NCI-H2081 treated with DMSO at 0.1 percent for 48 hours (cell line): Measurements from ENCODE around the gene ANKRD65.

Source experiments
- DNase-seq: peaks from one replicate; lab custom pipeline; 2025; lab: John Stamatoyannopoulos, UW

ANKRD65 gene

DNA sequence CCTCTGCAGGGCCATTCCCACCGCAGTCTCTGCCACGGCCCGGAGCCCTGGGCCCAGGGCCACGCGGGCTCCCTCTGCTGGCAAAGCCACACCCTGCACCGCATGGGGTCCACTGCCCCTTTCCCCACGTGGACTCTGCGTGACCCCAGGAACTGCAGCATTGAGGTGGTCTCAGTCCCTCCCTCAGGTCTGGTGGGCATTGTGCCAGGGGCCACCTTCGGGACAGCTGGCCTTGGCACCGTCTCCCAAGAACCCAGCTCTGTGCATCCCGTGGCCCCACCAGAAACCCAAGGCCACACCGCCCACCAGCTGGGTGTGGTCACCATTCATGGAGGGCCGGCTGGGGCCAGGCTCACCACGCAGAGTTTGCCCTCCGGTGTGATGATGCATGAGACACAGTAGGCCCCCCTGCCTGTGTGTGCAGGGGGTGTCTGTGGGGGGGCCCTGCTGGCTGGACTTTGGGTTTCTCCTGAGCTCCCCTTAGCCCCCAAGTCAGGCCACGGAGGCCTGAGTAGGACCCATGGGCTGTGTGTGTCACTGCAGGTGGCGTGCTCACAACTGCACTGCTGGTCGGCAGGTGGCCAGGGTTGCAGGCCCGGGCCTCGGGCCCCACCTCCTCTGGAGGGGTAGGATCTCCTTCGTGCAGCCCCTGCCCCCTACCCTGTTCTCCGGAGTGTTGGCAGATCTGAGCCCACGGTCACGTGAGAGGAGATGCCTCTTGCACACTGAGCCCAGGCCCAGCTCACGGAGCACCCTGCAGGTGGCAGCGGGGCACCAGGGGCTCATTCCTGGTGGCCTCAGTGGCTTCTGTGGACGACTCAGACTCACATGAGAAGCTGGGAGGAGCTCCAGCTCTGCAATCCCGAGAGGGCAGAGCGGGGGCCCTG lies 20.2 kb upstream of the ANKRD65 start:
- DNase-seq = no peak

DNA sequence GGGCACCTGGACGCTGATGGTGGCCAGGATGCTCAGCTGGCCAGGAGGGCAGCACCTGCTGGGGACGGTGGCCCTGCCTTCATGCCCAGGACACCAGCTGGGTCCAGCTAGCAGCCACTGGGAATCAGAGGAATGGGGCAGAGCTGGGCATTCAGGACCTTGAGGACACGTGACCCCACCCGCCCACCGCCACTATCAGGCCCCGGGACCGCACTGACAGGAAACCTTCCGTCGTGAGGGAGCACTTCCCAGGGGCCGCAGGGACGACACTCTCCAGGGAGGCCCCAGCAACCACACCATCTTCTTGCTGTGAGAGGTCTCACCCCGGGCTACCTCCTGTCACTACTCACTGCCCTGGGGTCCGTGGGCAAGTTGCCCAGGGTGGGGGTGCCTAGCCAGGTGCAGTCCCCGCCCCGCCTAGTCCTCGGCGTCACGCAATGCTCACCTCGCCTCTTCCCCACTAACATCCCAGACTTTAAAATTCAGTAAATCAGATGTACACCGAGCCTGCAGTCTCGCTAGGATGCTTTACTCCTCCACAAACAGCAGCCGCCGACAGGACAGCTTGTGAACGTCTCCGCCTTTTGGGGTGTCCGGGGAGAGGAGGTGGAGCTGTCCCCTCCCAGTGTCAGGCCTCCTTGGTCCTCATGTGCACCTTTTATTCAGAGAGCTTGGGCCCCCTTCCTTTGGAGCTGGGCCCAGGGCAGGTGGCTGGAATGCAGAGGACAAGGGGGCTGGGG lies 19.4 kb upstream of the ANKRD65 start:
- no peak for DNase-seq

DNA sequence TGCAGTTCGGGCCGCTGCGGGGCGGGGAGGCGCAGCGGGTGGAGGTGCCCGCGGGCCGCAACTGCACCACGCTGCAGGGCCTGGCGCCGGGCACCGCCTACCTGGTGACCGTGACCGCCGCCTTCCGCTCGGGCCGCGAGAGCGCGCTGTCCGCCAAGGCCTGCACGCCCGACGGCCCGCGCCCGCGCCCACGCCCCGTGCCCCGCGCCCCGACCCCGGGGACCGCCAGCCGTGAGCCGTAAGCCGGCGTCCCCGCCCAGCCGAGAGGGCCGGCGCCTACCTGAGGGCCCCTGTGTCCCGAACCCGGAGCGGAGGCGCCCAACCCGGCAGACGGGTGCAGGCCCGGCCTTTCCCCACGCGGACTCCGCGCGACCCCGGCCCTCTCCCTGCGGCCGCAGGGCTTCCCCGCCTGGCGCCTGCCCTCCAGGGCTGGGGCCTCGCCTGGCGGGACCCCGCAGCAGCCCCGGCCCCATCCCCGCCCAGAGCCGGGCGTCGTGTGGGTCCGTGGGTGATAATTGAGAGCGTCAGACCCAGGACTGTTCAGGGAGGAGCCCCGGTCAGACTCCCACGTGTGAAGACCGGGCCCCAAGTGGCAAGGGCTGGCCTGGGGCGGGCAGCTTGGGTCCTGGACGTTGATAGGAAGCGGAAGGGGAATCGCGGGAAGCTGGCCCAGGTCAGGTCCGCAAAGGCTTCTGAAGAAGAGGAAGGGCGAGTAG lies 18.6 kb upstream of the ANKRD65 start:
- DNase-seq = no peak

DNA sequence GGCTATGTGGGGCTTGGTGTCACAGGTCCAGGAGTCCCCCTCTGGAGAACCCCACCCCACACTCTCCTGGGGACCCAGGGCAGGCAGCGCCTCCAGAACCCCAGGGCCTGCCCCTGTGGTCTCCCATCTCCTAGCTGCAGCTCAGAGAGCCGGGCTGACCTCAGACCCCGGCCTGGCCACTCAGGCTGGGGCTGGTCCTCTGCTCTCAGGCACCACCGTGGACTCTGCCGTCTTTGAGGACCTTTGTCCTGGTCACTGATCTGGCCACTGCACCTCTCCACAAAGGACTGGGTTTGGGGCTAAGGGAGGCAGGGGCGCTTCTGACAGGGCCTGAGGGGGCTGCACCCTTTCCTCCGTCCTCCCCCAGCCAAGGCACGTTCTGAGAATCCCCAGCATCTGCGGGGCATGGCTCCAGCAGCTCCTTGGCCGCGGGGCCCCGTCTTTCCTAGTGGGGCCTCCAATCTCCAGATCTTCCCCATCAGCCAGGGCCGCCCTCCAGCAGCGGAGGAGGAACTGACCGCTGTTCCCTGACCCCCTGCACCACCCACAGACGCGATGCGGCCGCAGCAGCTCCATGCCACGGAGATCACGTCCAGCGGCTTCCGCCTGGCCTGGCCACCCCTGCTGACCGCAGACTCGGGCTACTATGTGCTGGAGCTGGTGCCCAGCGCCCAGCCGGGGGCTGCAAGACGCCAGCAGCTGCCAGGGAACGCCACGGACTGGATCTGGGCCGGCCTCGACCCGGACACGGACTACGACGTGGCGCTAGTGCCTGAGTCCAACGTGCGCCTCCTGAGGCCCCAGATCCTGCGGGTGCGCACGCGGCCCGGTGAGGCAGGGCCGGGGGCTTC lies 17.7 kb upstream of the ANKRD65 start:
- no peak for DNase-seq

DNA sequence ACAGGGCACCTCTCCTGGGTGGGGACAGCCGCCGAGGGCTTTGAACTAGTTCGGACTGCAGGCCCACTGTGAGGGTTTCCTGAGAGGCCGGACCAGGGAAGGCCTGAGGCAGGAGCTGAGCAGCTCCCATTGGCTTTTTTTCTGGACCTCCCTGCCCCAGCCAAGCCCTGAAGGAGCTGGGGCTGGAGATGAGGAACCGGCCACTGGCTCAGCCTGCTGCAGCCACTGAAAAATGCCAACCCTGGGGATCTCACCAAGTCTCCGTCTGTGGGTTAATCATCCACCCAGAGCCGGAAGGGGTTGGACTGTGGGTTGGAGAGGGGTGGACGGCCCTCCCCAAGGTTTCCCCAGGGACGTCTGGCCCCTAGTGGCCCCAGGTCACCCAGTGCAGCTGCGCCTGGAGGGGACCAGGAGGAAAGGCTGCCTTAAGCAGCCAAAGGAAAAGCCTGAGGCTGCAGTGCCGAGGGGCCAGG lies 16.9 kb upstream of the ANKRD65 start:
- no peak for DNase-seq

DNA sequence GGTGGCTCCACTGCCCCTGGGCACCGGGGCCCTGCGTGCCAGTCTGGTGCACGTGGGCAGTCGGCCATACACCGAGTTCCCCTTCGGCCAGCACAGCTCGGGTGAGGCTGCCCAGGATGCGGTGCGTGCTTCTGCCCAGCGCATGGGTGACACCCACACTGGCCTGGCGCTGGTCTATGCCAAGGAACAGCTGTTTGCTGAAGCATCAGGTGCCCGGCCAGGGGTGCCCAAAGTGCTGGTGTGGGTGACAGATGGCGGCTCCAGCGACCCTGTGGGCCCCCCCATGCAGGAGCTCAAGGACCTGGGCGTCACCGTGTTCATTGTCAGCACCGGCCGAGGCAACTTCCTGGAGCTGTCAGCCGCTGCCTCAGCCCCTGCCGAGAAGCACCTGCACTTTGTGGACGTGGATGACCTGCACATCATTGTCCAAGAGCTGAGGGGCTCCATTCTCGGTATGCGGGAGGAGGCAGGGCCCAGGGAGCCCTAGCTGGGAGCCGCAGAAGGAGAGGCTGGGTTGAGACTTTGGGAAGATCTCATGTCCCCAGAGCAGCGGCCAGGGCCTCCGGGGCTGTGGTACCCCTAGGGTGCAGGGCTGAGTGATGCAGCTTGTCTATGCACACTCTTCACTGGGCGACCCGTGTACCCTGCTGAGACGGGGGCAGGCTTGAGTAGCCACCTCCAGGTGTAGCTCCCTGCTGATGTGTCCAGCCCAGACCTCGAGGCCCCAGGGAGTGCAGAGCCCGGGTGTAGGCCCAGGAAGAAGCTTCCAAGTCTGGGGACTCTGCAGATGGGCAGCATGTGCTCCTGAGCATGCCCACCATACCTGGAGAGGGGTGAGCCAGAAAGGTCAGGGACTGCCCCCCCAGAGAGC lies 16.2 kb upstream of the ANKRD65 start:
- DNase-seq = no peak

DNA sequence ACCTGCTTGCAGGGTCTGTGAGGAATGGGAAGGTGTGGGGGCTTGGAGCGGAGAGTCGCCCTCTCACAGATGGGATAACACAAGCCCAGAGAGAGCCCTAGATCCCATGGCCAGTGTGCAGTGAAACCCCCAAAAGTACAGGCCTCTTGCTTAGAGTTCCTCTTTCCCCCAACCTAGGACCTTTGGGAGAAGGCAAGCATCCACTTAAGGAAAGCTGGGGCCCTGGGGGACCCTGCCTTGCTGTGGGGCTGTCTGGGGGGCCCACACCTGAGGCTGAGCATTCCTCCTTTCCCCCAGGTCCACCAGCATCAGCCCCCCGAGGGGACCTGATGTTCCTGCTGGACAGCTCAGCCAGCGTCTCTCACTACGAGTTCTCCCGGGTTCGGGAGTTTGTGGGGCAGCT lies 15.6 kb upstream of the ANKRD65 start:
- no peak for DNase-seq

DNA sequence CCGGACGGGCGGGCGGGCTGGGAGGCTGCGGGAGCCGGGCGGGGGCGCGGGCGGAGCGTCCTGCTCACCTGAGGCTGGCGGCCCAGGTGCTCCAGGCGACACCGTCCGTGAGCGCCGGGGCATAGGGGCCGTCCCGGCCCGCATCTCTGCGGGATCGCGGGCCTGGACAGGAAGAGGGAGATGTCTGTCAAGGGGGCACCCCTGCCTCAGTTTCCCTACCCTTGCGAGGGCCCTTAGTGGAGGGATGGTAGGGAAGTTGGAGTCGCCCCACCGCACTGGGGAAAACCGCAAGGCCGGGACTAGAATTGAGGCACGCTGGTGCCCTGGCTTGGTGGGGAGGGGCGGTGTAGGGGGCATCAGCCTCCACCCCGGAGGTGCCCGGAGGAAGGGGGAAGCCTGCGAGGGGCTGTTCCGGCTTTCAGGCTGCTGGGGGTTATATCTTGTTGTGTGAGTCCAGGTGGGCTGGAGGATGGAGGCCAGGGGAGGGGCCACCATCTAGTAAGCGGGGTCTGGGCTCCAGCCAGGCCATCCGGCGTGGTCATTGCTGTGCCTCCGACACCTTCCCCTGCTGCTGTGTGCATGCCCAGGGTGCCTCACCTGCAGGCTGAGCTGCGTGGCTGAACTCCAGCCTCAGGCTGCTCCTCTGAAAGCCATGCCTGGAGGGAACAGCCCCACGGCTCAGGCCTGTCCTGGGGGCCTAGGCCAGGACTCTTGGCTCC lies 15.0 kb upstream of the ANKRD65 start:
- no peak for DNase-seq

DNA sequence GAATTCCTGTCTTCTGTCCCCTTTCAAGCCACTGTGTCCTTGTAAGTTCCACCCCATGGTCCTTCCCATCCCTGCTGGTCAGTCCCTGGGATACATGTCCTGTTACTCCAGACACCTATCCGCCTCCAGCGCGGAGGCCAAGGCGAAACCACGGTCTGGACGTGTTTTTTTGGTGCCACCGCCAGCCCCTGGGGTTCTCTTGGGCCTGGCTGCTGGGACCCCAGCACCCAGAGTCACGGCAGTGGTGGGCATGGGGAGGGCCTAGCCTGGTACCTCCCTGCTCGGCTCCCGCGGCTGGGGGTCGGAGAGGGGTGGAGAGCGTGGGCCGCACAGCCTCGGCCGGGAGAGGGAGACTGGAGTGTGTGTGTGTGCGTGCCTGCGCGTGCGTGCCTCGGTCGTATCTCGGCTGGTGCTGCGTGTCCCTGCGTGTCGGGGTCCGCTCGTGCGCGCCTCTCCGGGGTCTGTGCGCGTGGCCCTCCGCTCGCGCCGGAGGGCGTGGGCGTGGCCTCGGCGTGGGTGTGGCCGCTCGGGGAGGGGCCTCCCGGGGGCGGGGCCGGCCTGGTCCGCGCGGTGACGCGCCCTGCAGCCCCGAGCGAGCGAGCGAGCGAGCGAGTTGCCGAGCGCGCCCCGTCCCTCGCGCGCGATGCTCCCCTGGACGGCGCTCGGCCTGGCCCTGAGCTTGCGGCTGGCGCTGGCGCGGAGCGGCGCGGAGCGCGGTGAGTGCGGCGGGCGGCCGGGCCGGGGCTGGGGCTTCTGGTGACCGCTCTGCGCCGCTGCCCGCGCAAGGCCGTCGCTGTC lies 14.2 kb upstream of the ANKRD65 start, which contains the start of gene VWA1:
Gene VWA1, plus strand, starts transcription at position 585 of the 798 bp plus-strand sequence. Its CDS starts 59 bp downstream, at position 644.
- DNase-seq = no peak

DNA sequence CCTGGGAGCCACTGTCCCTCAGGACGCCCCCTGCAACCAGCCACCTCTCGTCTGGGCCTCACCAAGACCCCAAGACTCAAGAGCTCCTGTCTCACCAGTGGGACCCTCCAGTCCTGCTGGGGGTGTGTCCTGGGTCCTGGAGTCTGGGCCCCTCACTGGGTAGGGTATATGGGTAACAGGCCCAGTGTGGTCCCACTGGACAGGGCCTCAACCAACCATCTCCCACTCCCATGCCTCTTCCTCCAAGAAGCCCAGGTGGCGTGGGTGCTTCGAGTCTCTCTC lies 13.7 kb upstream of the ANKRD65 start:
- DNase-seq = no peak

DNA sequence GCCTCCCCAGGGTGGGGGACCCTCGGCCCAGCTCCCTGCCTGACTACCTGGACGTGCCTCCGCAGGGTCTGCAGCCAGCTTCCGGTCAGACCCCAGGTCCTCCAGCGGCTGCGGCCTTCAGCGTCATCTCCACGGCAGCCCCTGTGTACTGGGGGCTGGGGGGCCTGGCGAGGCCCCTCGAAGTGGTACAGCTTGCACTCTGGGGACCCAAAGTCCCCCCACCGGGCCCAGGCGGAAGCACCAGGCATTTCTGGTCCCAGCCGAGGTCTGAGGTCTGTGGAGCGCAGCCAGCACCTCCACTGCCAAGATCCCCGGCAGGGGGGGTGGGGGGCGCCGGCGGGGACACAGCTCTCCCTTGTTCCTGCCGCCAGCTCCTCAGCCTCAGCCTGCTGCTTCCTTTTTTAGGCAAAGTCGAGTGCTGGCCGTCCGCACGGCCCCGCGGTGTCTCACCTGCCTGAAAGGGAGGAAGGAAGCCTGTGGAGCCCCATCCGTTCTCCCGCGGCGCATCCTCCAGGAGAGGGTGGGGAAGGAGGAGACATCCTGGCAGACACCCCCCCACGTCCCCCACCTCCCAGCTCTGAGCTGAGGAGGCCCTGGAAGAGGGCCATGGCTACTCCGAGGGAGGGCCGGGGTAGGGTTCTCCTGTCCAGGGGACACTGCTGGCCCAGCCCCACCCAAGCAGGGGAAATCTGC lies 13.2 kb upstream of the ANKRD65 start:
- no peak for DNase-seq

DNA sequence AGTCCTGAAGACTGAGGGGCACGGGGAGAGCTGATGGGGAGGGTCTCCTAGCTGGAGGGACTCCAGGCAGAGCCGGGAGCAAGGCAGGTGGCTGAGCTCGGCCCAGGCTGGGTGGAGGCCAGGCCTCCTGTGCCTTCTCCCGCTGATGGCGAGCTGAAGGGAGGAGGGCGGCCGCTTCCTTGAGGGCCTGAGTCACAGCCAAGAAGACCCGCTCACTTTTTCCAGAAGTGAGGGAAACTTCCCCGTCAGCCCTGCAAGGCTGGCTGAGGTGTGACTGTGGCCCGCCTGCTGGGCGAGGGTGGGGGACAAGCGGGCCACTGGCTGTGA lies 12.7 kb upstream of the ANKRD65 start:
- DNase-seq = no peak

DNA sequence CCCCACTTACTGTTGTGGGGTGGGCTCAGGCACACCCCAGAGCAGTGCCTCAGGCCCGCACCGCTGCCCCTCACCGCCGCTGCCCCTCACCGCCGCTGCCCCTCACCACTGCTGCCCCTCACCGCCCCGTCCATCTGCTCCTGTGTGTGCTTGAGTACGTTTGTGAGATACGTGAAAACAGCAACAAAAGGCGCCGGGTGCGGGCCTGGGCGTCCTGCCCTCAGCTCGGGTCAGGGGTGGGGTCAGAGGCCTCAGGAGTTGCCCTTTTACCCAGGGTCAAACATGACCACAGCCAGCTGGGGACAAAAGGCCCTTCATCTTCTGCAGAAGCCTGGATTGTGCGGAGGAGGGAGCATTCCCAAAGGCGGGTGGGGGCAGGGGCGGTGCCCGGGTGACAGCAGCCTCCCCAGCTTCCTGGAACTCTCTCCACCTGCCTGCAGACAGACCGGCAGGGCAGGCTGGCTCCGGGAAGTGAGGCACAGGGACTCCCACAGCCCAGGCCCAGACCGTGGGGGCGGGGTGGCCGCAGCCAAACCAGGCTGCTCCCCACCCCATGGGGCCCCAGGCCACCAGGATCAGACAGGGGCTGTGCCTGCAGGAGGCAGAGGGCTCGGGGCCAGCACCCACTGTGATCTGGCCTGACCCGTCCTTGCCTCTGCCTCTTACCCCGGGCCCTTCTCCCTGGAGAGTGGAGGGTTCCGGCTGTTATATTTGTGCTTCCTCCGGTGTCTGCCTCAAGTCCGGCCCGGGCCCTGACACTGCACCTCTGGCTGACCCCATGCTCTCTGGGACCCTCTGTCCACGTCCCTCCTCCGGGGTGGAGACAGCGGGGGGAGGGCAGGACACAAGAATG lies 12.1 kb upstream of the ANKRD65 start:
- DNase-seq = no peak

DNA sequence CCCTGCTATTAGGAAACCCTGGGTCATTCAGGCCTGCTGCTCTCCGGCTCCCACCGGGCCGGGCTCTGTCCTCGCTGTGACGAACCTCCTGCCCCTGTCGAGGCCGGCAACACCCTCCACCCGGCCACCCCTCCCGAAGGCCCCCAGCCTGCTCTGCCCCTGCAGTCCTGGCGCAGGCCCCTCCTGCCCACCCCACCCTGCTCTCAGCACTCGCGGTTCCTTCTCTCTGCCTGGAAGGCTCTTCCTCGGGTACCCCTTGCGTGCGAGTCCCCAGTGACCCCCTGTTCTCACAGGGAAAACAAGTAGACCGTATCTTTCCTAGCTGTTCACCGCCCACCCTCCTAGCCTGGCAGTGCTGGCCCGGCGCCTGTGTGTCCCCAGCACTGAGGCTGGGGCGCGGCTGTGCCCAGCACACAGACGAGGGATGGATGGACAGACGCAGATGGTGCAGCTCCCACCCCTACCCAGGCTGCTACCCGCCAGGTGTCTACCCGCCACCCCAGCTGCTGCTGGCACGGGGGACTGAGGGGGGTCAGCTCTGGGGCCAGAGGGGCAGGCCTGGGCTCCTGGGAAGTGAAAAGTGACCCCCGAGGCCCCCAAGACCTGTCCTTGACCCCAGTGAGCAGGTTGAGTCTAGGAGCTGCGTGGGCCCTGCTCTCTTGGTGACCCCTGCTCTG lies 11.3 kb upstream of the ANKRD65 start:
- no peak for DNase-seq

DNA sequence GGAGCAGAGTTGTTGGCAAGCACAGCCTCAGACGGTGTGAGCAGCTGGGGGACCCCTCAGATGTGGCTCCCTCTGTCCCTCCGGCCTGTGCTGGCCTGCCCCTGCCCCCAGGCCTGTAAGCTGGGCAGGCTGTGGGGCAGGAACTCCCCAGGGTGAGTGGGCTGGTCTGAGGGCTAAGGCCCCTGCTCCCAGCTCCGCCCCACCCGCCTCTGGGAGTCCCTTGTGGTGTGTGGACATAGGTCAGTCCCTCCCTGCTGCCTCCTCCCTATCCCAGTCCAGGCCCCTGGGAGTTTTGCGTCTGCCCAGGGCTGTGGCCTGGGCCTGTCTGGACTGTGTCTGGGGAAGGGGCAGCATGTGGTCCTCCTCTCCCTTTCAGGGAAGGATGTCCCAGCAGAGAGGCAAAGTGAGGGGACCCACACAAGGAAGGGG lies 10.8 kb upstream of the ANKRD65 start:
- DNase-seq = no peak

DNA sequence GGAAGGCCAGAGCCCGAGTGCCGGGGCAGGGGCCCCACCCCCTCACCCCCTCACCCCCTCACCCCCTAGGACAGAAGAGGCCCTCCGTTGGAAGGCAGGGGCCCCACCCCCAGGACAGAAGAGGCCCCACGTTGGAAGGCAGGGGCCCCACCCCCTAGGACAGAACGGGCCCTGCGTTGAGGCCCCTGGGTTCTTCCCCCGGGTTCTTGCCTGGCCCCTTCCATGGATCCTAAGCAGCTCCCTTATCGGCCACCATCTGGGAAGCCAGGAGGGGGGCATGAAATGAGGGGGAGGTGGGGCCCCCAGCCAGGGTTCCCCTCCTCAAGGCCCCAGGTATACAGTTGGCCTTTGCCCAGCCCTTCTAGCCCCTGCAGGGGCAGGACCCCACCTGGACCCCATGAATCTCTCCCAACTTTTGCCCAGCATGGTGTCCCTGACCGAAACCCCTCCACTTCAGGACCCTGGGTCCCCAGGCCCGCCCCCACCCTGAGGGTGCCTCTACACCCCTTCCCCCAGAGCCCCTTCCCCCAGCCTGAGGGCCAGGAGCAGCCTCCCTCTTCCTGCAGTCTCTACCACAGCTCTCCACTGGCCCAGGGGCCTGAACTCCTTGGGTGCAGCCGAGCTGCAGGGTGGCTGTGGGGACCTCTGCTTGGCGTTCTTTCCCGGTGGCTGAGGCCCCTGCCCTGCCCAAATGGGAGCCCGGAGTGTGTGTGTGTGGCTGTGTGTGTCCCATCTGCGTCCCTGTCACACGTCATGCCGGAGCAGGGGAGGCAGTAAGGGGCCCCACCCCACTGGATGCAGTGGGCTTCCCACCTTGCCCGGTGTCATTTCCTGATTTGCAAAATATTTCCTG lies 10.1 kb upstream of the ANKRD65 start:
- no peak for DNase-seq
